Activated CD8-positive, alpha-beta memory T cell treated with anti-CD3 and anti-CD28 coated beads for 1 hour (primary cell): ENCODE results near the gene SOX6.

Experiments
- DNase-seq, 2 donors: peaks; one replicate each; pipeline ENCODE4 v3.0.0-alpha.2; 2020; ENCODE audit warnings: low read depth in 1 of 2; ENCODE audit errors: extremely low read depth in 1 of 2

SOX6 gene

GRCh38 chr11:16365581-16366228 is 9.4 kb upstream of the SOX6 start:
- no peak for DNase-seq

GRCh38 chr11:16364254-16364653 is 7.9 kb upstream of the SOX6 start:
- DNase-seq: no peak

- no peak for DNase-seq
These were observed 7.4 kb upstream of the SOX6 start for GRCh38 chr11:16363706-16364105.

GRCh38 chr11:16361108-16361865 is 4.9 kb upstream of the SOX6 start:
- no peak for DNase-seq

- no peak for DNase-seq
These were observed 3.0 kb upstream of the SOX6 start for GRCh38 chr11:16359369-16359768.

- no peak for DNase-seq
These were observed 2.4 kb upstream of the SOX6 start for GRCh38 chr11:16358726-16359125.

- DNase-seq: no peak
These were observed 1.4 kb upstream of the SOX6 start for GRCh38 chr11:16357775-16358174.

GRCh38 chr11:16356761-16357393 is 531 bp upstream of the SOX6 start:
- no peak for DNase-seq

GRCh38 chr11:16352707-16353106 is 3.6 kb downstream of the SOX6 start:
- DNase-seq: no peak

GRCh38 chr11:16350125-16350524 is 6.2 kb downstream of the SOX6 start:
- no peak for DNase-seq

- no peak for DNase-seq
These were observed 8.2 kb downstream of the SOX6 start for GRCh38 chr11:16347928-16348685.

- no peak for DNase-seq
These were observed 9.4 kb downstream of the SOX6 start for GRCh38 chr11:16346975-16347374.

- DNase-seq: no peak
These were observed 14.5 kb downstream of the SOX6 start for GRCh38 chr11:16341853-16342252.

GRCh38 chr11:16338393-16338792 is 18.0 kb downstream of the SOX6 start:
- no peak for DNase-seq

- no peak for DNase-seq
These were observed 18.7 kb downstream of the SOX6 start for GRCh38 chr11:16337421-16338213.

- no peak for DNase-seq
These were observed 19.6 kb downstream of the SOX6 start for GRCh38 chr11:16336721-16337120.

GRCh38 chr11:16336204-16336603 is 20.1 kb downstream of the SOX6 start:
- no peak for DNase-seq

GRCh38 chr11:16335236-16335962 is 20.9 kb downstream of the SOX6 start:
- DNase-seq: no peak

- no peak for DNase-seq
These were observed 29.6 kb downstream of the SOX6 start for GRCh38 chr11:16326679-16327297.
